Peyer's patch (tissue), 4 donors: ENCODE data around the gene TSPAN18.

Experiments
- CTCF ChIP-seq, 6 experiments: fragments of 450-650 bp in 4 of 6; fragments of 200-600 bp in 2 of 6; sonication (generic) in 1 of 6; IDR thresholded peaks; one replicate each; pipeline ENCODE4 v1.5.1; 2017 to 2019; ENCODE audit warnings: antibody characterized with exemption in 6 of 6, mild to moderate bottlenecking in 3 of 6, moderate library complexity in 1 of 6
- POLR2A ChIP-seq, 2 donors: fragments of 450-650 bp; IDR thresholded peaks; one replicate each; pipeline ENCODE4 v1.5.1; 2017; ENCODE audit warnings: antibody characterized with exemption in 2 of 2, mild to moderate bottlenecking in 2 of 2, moderate library complexity in 2 of 2

GRCh38 chr11:44840085-44840478 is 113.3 kb downstream of the TSPAN18 start:
- TF ChIP-seq CTCF (IDR thresholded peaks at IDR 0.05) (no peak), POLR2A (IDR thresholded peaks at IDR 0.05) (no peak)
